T-helper 1 cell (primary cell): ENCODE measurements around the gene TICRR.
"Not testable (repeated sequence)": the region's sequence is repeated elsewhere in the genome, so short reads cannot be mapped to it uniquely, and the experiment has no call there.

Source experiments
- DNase-seq, 5 donors: peaks; one replicate each; pipeline ENCODE4 v3.0.0-alpha.2; 2012 to 2020

Gene TICRR

DNA sequence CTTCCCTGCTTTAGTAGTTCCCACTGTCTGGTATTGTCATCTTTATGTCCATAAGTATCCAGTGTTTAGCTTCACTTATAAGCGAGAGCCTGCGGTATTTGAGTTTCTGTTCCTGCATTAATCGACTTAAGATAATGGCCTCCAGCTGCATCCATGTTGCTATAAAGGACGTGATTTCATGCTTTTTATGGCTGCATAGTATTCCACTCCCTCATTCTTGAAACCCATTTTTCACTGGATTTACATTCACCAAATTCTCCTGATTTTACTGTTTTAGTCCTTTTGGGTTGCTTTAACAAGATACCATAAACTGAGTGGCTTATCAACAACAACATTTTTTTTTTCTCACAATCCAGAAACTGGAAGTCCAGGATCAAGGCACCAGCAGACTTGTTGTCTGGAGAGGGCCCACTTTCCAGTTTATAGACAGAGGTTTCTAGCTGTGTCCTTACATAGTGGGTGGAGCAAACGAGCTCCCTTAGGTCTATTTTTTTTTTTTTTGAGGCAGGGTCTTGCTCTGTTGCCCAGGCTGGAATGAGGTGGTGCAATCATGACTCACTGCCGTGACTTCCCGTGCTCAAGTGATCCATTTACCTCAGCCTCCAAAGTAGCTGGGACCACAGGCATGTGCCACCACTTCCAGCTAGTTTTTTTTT, 6.1 kb upstream of the TICRR start:
- DNase-seq = no peak

DNA sequence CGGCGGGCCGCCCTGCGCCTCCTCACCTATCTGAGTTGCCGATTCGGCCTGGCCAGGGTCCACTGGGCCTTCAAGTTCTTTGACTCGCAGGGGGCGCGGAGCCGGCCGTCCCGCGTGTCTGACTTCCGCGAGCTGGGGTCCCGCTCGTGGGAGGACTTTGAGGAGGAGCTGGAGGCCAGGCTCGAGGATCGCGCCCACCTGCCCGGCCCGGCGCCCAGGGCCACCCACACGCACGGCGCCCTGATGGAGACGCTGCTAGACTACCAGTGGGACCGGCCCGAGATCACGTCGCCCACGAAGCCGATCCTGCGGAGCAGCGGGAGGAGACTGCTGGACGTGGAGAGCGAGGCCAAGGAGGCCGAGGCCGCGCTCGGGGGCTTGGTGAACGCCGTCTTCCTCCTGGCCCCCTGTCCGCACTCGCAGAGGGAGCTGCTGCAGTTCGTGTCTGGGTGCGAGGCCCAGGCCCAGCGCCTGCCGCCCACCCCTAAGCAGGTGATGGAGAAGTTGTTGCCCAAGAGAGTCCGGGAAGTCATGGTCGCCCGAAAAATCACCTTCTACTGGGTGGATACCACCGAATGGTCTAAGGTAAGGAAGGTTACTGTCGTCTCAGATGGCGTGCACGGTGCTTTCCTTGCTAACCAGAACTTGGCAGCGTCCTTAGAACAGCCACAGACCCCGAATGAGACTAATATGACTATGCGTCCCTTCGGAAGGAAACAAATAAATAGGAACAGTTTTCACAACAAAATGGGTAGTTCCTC, 567 bp downstream of the TICRR start:
- peak in 1 of 5 donors; percentile 30 for DNase-seq

GRCh38 chr15:89576417-89576773, 1.1 kb downstream of the TICRR start:
- DNase-seq = no peak

DNA sequence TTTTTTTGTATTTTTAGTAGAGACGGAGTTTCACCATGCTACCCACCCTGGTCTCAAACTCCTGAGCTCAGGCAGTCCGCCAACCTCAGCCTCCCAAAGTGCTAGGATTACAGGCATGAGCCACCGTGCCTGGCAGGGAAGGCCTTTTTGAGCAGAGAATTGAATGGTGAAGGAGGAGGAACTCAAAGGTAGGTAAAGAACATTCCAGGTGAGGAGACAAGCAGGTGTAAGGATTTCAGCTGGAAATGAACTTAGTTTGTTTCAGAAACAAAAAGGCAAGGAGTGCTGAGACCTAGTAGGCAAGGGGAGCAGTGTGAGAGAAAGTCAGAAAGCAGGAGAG, 2.5 kb downstream of the TICRR start:
- DNase-seq = no peak

GRCh38 chr15:89578146-89578545, 2.9 kb downstream of the TICRR start:
- DNase-seq = no peak

- DNase-seq = not testable (repeated sequence)
Measured at GRCh38 chr15:89580747-89581146, 5.5 kb downstream of the TICRR start.

DNA sequence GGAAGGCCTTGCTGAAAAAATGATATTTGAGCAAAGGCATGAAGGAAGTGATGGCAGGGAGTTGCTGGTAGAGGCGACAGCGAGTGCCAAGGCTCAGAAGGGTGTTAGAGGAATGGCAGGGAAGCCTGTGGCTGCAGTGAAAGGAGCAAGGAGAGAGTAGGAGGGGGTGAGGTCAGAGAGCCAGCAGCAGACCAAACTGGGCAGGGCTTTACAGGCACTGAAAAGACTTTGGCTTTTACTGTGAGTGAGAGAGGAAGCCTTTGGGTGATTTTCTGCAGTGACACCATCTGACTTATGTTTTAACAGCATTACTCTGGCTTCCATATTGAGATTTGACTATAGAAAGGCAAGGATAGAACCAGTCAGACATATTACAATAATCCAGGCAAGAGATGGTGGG, 11.4 kb downstream of the TICRR start:
- DNase-seq = no peak

- DNase-seq = no peak
Measured at GRCh38 chr15:89587955-89588354, 12.7 kb downstream of the TICRR start.

DNA sequence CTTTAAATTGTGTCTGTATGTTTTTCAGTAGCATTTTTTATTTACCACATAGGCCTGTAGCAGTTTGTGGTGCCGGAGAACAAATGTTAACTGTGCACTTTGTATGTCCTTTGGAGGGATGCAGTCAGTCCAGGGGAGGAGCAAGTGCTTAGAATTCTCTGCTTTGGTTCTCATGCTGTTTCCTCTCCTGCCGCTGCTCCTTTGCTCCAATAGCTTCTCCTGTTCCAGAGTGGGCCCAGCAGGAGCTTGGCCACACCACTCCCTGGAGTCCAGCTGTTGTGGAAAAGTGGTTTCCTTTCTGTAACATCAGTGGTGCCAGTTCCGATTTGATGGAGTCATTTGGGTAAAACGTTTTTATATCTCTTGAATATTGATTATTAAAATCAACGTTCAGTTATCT, 16.6 kb downstream of the TICRR start:
- DNase-seq = no peak

DNA sequence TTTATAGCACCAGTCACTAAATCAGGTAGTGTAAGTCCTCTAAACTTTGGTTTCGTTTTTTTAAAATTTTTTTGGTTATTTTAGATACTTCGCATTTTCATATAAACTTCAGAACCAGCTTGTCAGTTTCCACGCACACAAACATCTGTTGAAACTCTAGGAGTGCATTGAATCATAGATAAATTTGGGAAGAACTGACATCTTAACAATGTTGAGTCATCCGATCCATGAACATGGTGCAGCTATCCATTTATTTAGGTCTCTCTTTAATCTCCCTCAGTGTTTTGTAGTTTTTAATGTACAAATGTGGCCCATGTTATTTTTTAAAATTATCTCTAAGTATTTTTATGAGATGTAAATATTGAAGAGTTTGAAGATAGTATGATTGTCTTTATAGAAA, 17.7 kb downstream of the TICRR start:
- DNase-seq = no peak

- no peak for DNase-seq
Measured at GRCh38 chr15:89599021-89599420, 23.8 kb downstream of the TICRR start.

GRCh38 chr15:89611317-89611716, 36.0 kb downstream of the TICRR start:
- no peak for DNase-seq

- DNase-seq = no peak
Measured at GRCh38 chr15:89613031-89613430, 37.8 kb downstream of the TICRR start.

- DNase-seq = no peak
Measured at GRCh38 chr15:89614164-89614563, 38.9 kb downstream of the TICRR start.

GRCh38 chr15:89615135-89615534, 39.9 kb downstream of the TICRR start:
- DNase-seq = no peak

DNA sequence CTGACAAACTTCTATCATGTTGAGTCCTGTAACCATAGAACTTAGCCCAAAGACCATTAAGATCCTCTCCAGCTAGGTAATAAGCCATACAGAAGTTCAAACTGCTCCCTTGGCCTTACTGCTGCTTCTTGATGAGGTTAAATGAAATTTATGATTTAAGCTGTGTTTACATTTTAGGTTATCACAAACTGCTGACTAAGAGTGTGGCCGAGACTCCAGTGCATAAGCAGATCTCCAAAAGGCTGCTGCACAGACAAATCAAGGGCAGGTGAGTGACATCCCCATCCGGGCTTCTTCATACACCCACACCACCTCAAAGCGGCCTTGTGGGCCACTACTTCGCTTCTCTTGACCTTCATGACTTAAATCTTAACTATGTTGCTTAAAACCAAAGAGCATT, 41.0 kb downstream of the TICRR start:
- no peak for DNase-seq

DNA sequence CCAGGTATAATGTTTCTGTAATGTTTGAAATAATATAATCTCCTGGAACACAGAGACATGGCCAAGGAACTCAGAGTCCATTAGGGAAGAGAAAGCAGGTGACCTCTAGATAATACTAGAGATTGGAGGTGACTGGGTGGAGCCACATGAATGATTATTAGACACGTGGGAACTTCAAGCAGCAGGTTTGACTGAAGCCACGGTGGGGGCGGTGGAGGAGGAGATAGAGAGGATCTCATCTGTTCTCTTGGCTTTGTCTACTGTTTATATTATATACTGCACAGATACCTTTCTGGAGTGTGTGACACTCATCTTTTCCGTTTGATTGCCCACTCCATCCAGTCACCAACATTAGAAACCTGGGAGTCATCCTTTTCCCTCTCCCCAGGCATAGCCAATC, 46.3 kb downstream of the TICRR start:
- DNase-seq = no peak

GRCh38 chr15:89623165-89623564, 47.9 kb downstream of the TICRR start:
- no peak for DNase-seq

DNA sequence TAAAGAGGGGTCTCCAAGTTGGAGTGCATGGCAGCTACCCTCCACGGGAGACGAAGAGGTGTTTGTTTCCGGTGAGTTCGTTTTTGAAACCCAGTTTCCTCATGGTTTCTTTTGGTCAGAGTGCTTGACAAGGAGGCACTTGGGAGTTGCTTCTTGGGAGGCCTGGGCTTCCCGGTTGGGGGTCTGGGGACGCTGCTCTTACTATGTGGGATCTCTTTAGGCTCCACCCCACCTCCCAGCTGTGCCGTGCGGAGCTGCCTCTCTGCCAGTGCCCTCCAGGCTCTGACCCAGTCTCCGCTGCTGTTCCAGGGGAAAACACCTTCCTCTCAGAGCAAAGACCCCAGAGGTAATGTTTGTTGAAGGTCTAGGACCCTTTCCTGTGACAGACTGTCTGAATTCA, 50.4 kb downstream of the TICRR start:
- no peak for DNase-seq

GRCh38 chr15:89627256-89627970, 52.1 kb downstream of the TICRR start:
- no peak for DNase-seq

DNA sequence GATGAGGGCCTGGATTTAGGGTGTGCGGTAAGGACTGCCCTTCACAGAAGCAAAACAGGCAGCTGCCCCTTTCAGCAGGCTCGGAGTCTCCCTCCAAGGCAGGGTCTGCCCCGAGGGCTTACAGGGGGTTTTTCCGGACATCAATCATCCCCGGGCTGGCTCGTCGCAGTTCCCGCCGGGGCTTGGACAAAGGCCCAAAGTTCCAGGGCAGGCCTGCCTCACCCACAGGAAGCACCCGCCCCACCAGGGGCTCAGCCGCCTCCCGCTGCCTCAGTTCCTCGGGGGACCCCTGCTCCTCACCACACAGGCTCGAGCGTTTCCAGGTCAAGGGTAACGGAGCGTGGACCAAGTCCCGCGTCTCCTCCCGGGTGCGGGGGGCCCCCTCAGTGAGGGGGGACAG, 53.0 kb downstream of the TICRR start:
- no peak for DNase-seq

DNA sequence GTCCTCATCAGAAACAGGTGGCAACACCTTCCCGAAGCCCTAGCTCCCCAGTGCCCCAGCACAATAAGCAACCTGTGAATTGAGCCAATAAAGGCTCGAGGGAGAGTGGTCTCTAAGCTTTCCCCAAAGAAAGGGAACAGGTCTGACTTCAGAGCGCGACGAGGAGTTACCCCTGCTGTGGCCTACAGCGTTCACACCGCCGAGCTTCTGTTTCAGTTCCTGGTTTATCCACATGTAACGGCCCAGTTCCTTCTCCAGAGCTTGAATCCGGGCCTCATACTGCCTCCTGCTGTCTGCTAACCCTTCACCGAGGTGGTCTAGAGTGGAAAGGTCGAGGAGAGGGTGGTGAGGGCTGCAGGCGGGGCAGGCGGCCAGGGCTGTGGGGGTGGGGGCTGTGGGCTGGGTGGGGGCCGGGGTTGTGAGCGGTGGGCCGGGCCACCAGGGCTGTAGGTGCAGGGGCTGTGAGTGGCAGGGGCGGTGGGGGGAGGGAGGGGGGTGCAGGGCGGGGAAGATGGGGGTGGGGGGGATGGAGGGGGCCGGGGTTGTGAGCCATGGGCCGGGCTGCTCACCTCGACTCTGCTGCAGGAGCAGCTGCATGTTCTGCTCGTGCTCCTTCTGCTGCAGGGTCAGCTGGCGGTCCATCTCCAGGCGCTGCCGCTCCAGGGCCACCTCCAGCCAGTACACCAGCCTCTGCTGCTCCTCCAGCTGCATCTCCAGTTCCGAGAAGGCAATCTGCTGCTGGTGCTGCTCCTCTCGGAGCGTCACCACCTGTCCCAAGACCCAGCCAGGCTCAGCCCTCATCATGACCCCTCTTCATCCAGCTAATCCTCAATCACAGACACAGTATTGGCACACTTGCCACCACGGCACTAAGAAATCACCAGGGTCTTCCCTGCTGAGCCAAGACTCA, 53.8 kb downstream of the TICRR start:
- no peak for DNase-seq

DNA sequence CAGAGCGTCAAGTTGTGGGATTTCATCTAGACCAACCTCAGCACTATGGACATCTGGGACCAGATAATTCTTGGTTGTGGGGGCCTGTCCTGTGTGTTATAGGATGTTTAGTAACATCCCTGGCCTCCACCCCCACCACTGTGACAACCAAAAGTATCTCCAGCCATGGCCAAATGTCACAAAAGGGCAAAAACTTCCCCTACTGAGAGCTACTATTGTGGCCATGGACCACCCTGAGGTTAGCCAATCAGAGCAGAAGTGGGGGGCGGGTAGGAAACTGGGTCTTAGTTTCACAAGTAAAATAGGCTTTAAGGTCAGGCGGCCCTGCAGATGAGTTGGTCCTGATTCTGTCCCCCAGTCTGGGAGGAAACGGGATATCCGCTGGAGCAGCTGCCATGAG, 54.6 kb downstream of the TICRR start:
- DNase-seq = no peak
